NCI-H1930 (cell line): ENCODE measurements around the gene ANG.
"Not testable (repeated sequence)": the region's sequence is repeated elsewhere in the genome, so short reads cannot be mapped to it uniquely, and the experiment has no call there.

Source experiments
- DNase-seq, 2 experiments: peaks; one replicate each; lab custom pipeline; 2025; lab: John Stamatoyannopoulos, UW

The ANG gene

GRCh38 chr14:20688167-20688839 lies at the start of gene ANG:
ANG (plus strand) TSS chr14:20688764; CDS start chr14:20693565, 4,801 bp downstream.
- DNase-seq = no peak

DNA sequence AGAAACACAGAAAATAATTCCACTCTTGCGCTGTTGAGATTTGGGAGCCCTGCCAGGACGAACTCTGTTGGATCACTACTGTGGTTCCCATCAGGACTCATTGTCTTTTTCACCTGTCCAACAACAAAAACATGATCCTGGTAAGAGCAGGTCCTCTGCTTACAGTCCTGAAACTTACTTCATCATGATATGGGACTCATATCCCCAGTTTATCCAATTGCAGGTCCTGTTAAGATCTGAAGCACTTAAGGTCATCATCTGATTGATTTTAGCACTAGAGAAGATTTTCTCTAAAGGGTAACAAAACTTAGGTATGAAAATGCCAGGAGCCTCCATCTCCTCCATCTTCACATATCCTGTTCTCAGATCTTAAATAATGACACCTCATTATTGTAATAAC lies 47.0 kb upstream of the ANG start, which contains the start of gene OR6S1:
TSS of gene OR6S1 (minus strand) at position 101 of the 400 bp plus-strand sequence. CDS start at position 101, 0 bp downstream.
- no peak for DNase-seq

- DNase-seq = no peak
These were observed 46.4 kb upstream of the ANG start for GRCh38 chr14:20642182-20642581.

- DNase-seq = not testable (repeated sequence)
These were observed 45.8 kb upstream of the ANG start for GRCh38 chr14:20642755-20643154.

DNA sequence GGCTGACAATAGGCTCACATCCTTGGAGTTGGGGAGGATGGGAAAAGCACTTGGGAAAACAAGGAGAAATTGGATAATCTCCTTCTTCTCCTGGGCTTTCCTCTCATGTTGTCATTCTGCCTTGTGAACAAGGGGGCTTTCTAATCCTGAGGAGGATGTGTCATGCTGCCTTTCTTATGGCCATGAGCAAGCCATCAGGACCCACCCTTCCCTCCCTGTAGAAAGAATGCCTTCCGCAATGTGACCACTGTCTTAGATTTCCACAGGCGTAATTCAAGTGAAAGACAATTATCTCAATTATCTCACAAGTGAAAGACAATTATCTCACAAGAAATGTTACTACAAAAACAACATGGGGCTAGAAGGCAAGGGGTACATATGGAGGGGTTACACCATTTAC lies 44.0 kb upstream of the ANG start:
- no peak for DNase-seq

- no peak for DNase-seq
These were observed 43.1 kb upstream of the ANG start for GRCh38 chr14:20645481-20645880.

DNA sequence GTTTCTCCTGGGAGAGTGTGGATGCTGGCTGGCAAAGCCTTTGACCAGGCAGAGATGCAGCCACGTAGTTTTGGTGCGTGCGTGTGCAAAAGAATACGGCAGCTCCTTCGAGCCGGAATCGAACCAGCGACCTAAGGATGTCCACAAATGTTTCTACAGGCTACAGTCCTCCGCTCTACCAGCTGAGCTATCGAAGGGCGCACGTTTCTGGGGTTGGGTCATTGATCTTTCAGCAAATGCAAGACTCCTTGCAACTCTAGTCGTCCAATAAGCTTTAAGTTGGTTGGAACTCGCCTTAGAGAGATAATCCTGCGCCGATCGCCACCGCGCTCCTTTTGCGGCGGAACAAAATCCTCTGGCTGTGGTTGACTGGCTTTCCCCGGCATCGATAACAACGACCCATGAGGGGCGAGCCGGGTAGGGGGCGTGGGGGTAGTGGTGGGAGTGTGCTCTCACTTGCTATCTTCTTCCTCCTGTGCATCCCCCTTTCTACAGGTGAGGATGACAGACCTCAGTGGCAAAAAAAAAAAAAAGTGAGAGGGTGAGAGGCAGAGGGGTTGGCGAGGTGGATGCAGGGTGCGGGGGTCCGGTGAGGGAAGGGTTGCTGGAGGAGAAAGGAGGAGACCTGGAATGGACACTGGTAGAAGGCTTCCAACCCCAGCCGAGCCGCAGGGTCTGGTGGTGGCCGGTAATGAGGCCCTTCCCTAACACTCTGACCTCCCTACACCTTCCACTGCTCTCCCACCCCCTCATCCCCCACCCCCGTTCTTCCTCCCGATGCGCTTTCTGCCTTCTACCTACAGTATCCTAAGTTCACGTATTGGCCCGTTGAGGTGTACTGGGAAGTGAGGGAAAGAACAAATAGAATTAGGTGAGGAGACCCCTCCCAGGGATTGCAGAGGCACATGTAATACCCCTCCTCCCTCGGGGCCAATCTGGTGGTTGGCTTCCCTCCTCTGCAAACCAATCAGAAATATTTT lies 35.3 kb upstream of the ANG start:
- peak; percentile 28 to 40 for DNase-seq

- DNase-seq = no peak
These were observed 32.7 kb upstream of the ANG start for GRCh38 chr14:20655851-20656250.

- DNase-seq = no peak
These were observed 32.3 kb upstream of the ANG start for GRCh38 chr14:20656274-20656673.

- DNase-seq = peak; percentile 27 to 52
These were observed 31.1 kb upstream of the ANG start for GRCh38 chr14:20657216-20658211.

- no peak for DNase-seq
These were observed 30.3 kb upstream of the ANG start for GRCh38 chr14:20658246-20658645.

GRCh38 chr14:20659336-20659735 lies 29.2 kb upstream of the ANG start:
- no peak for DNase-seq

DNA sequence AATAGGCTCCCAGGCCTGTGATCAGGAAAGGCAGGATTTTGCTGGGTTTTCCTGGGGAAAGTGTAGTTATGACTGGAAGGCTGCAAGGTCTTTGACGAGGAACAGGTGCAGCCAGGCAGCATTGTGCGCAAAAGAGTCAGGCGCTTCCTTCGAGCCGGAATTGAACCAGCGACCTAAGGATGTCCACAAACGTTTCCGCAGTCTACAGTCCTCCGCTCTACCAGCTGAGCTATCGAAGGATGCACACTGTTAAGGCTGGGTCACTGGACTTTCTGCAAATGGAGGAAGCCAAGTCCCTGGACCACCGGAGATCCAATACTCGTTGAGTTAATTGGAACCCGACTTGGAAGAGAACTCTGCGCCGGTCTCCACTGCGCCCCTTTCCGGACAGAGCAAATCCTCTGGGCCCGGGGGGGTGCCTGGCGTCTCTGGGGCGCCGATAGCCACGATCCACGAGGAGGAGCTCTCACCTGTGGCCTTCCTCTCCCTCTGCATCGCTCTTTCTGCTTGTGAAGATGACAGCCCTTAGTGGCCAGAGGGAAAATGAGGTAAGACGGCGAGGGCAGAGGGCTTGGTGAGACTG lies 28.7 kb upstream of the ANG start:
- DNase-seq = no peak

DNA sequence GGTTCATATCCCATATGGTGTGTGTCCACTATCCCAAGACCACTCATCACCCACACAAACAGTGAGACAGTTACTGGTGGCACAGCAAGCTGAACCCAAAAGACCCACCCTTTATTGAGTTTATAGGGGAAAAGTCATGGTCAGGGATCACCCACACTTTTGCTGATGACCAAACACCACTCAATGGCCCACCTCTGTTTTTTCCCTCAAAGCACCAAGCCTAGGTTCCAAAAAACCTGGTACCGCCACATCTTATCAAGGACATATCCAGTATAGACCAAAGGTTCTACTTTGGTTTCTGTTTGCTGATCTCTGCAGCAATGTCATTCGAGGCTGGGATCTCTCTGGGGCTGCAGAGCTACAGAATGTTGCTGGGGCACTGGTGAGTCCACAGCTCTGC lies 27.4 kb upstream of the ANG start:
- DNase-seq = no peak

GRCh38 chr14:20662968-20663732 lies 25.4 kb upstream of the ANG start:
- DNase-seq = peak; percentile 43 to 63

DNA sequence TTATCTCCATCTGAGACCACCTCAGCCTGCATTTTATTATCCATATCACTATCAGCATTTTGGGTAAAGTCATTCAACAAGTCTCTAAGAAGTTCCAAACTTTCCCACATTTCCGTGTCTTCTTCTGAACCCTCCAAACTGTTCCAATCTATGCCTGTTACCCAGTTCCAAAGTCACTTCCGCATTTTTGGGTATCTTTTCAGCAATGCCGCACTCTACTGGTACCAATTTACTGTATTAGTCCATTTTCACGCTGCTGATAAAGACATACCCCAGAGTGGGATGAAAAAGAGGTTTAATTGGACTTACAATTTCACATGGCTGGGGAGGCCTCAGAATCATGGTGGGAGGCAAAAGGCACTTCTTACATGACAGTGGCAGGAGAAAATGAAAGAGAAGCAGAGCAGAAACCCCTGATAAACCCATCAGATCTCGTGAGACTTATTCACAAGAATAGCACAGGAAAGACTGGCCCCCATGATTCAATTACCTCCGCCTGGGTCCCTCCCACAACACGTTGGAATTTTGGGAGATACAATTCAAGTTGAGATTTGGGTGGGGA lies 22.1 kb upstream of the ANG start:
- DNase-seq = not testable (repeated sequence)

DNA sequence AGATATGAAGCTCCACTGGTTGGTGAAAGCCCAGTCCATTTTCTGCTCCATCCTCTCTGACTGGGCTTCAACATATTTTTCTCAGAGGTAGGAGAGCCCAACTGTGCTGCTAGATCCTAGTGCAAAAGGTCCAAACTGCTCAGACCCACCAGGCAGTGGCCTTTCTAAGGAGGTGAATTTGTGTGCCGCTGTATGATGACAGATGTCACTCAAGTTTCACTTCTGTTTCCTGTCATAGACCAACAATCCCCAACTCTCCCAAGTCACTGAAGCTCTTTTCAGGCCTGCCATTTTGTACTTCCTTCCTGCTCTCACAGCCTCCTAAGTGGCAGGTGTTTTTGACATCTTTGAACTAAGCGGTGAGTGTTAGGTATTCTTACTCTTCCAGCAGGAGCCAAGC lies 20.6 kb upstream of the ANG start:
- no peak for DNase-seq

DNA sequence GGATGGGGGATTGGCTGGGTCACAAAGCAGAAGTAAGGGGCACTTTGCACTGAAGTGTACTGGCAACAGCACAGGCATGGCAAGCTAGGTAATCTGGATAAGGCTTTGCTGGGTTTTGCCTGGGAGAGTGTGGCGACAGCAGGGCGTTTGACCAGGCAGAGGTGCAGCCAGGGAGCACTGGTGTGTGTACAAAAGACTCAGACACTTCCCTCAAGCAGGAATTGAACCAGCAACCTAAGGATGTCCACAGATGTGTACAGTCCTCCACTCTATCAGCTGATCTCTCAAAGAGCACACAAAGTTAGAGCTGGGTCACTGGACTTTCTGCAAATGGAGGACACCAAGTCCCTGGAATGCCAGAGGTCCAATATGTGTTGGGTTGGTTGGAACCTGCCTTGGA lies 19.6 kb upstream of the ANG start:
- DNase-seq = no peak

- DNase-seq = no peak
These were observed 16.8 kb upstream of the ANG start for GRCh38 chr14:20671597-20672283.

DNA sequence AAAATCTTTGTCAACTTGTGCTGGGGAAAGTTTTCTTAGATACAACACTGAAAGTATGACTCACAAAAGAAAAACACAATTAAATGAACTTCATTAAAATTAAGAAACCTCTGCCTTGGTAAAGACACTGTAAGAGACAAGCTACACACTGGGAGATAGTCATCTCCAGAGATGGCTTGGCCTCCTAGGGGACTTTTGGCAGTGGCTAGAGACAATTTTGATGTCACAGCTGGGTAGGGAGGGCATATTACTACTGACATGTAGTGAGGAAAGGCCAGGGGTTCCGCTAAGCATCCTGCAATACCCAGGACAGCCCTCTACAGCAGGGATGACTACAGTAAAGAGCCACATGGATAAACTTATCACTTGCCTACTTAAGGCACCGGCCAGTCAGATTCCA lies 12.9 kb upstream of the ANG start:
- DNase-seq = no peak
